HG03108 (cell line): Measurements from ENCODE around the gene ZNF329.
A peak's percentile ranks its signal among the peaks of the same experiment; 100 is the strongest.

Experiments used
- ATAC-seq: cut with Tn5 transposase; IDR thresholded peaks from one replicate; pipeline ENCODE4 v1.9.1; 2021; ENCODE audit warnings: moderate library complexity; ENCODE audit not compliant: unreplicated experiment

ZNF329 gene

DNA sequence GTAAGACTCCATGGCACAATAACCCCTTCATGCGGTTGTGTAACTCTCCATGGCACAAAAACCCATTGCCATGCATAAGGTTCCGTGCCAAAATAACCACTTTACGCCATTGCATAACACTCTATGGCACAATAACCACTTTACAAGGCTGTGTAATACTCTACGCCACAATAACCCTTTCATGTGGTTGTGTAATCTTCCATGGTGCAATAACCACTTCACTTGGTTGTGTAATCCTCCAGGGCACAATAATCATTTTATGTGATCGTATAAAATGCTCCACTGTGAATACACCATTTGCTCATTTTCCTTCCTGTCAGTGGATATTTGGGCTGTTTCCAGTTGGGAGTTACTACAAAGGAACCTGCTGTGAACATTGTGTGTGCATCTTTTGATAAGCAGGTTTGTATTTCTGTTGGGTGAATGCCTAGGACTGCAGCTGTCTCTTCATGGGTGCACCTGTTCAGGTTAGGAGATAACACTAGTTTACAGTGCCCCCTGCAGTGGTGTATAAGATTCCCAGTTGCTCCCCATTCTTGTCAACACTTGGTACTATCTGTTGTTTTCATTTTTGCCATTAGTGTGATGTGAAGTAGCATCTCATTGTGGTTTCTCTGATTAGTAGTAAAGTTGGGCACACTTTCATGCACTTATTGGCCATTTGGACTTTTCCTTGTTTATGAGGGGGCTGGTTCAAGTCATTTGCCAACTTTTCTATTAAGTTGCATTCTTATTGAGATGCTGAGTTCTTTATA is 31.4 kb downstream of the ZNF329 start:
- no peak for ATAC-seq

DNA sequence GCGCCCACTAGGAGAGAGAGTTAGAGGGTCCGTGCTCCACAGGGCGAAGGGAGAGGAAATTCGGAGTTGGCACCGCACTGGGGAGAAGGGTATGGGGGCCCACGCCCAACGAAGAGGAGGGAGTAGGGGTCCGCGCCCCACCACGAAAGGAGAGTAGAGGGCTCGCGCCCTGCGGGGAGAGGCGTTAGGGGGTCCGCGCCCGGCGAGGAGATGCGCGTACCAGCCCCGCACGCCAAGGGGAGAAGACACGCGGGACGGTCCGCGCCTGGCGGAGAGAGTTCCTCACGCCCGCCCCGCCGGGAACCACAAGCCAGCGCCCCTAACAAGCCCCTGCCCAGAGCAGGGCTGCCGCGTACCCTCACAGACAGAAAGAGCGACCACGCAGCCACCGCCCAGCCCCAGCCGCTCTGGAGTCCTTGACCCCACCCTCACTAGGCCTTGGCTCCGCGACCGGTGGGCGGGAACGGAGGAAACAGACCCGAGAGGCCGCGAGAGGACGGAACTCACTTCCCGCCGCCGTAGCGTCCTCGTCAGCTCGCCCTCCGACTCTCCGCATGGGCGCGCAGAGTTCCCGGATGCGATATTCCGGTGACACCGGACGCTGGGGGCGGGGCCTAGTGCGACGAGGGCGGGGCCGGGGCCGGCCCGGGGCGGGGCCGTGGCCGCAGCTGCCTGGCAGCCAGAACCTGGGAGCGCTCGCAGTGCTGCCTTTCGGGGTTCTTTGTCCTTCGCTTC is 32.6 kb downstream of the ZNF329 start:
- no peak for ATAC-seq

- no peak for ATAC-seq
These were observed 42.1 kb downstream of the ZNF329 start for GRCh38 chr19:58108546-58108817.

GRCh38 chr19:58107778-58108545 is 42.6 kb downstream of the ZNF329 start:
- ATAC-seq: no peak

DNA sequence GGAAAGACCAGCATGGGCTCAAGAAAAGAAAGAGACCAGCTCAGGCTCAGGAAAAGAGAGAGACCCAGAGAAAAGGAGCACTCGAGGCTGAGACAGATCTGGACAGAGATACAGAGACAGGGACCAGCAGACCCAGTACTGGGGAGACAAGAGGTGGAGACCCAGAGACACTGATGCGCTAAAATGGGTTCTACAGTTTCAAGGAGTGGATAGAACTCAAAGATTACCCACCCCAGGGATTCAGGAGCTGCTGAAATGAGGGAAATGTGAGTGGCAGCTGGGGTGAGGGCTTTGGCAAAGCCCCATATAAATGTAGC is 51.9 kb downstream of the ZNF329 start:
- no peak for ATAC-seq

- ATAC-seq: peak; percentile 80
These were observed 52.6 kb downstream of the ZNF329 start, which contains the start of gene ZSCAN18 for GRCh38 chr19:58097781-58098681. ZSCAN18 (minus strand) TSS chr19:58098231; CDS start chr19:58090267, 7,964 bp downstream.

DNA sequence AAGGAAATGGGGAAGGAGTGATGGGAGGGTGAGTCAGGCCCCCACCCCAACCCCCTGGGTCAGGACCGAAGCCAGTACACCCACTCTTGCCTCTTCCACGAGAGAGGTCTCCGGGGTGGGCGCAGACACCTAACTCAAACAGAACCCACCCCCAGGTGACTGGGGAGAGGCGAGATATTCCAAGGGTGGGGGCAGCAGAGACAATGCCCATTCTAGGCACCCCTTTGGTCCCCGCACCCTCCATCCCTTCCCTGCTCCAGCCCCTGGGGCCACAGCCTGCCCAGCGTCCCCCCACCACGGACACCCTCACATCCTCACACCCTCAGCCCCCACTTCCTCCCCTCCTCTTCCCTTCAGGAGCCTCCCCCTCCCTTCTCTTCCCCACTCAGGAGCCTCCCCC is 53.2 kb downstream of the ZNF329 start:
- no peak for ATAC-seq

GRCh38 chr19:58096884-58097283 is 53.7 kb downstream of the ZNF329 start:
- ATAC-seq: no peak

- ATAC-seq: no peak
These were observed 55.3 kb downstream of the ZNF329 start for GRCh38 chr19:58095328-58095727.

GRCh38 chr19:58093071-58093470 is 57.5 kb downstream of the ZNF329 start:
- no peak for ATAC-seq

GRCh38 chr19:58091251-58091995 is 59.2 kb downstream of the ZNF329 start:
- ATAC-seq: no peak

DNA sequence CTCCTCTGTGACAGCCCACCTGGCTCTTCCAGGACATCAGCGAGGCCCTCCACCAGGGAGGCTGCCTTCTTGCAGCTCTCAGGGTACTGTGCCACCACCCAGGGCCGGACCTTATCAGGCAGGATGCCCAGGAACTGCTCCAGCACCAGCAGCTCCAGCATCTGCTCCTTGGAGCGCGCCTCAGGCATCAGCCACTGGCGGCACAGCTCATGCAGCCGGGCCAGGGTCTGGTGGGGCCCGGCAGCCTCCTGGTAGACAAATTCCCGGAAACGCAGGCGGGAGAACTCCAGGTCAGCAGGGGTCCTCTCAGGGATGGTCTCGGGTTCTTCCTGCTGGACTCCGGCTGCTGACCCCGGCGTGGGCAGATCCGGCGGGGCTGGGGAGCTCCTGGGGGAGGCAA is 60.7 kb downstream of the ZNF329 start:
- ATAC-seq: no peak

- no peak for ATAC-seq
These were observed 62.0 kb downstream of the ZNF329 start for GRCh38 chr19:58088521-58089052.

- ATAC-seq: no peak
These were observed 63.5 kb downstream of the ZNF329 start for GRCh38 chr19:58086825-58087710.

- no peak for ATAC-seq
These were observed 65.2 kb downstream of the ZNF329 start for GRCh38 chr19:58085348-58085875.

DNA sequence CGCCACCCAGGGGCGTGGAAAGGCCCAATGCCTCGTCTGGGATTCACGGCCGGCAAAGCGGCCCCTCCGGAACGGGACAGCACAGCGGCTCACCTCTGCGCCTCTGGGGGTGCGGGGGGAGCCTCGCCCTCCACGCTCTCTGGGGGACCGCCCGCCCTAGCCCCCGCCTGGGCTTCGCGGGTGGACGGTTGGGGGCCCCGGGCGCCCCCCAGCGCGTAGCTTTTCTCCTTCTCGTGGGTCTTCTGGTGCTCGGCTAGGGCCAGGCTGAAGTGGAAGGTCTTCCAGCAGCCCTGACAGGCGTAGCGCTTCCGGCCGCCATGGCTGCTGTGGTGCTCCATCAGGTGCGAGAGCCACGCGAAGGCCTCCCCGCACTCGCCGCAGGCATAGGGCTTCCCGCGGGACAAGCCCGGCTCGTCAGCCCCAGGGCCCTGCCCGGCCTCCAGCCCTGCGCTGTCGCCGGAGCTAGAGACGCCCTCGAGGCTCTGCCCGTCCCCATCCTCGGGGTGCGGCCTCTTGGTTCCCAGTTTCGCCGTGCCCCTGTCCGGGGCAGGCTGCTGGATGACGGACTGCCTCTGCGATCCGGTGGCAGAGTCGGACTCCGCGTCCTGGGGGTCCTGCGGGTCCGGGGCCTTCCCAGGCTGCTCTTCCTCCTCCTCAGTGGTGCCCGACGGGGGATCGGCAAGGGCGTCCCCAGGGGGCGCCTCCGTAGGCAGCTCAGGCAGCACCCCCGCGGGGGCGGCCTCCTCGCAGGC is 65.8 kb downstream of the ZNF329 start:
- ATAC-seq: no peak

DNA sequence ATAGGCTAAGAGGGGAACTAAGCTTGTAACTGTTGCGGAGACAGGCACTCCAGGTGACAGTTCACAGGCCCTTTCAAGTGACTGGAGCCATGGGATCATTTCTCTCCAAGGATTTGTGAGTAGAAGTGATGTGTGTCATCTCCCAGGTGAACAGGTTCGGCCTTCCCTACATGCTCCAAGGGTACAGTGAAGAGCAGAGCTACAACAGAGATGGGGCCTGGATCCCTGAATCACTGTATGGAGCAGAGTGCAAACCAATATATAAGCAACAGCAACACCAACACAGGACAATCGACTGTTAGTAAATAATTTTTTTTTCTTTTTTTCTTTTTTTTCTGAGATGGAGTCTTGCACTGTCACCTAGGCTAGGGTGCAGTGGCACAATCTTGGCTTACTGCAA is 67.6 kb downstream of the ZNF329 start:
- no peak for ATAC-seq

GRCh38 chr19:58079792-58080191 is 70.8 kb downstream of the ZNF329 start:
- no peak for ATAC-seq
